Retinal pigment epithelial cell (primary cell): ENCODE results near the gene NUAK1.
A peak's percentile ranks its signal among the peaks of the same experiment; 100 is the strongest.

Experiments
- DNase-seq: peaks from one replicate; pipeline ENCODE4 v3.0.0-alpha.2; 2010; ENCODE audit warnings: low read depth
- H3K4me3 ChIP-seq: 2 replicates; pipeline ENCODE4 v1.5.1; 2011; ENCODE audit warnings: mild to moderate bottlenecking, low read length, control low read depth, moderate library complexity
- TF ChIP-seq, protein P1 (sequence below): conservative IDR thresholded peaks from 2 replicates; pipeline ENCODE4 v1.5.1; 2011; ENCODE audit warnings: low read depth, low read length, control low read depth, inconsistent platforms

The NUAK1 gene

DNA sequence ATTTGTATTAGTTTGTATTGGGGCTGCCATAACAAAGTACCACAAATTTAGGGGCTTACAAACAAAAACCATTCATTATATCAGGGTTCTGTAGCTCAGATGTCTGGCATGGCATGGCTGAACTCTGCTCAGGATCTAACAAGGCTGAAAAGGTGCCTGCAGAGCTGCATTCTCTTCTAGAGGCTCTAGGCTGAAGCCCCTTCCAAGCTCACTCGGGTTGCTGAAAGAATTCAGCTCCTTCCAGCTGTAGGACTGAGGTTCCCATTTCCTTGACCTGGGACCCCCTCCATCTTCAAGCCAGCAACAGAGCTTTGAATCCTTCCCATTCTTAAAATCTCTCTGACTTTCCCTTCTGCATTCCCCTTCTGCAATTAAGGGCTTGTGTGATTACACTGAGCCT, 90.7 kb downstream of the NUAK1 start:
- no peak for DNase-seq
- H3K4me3 ChIP-seq = no peak overlapping the region
- TF ChIP-seq, protein P1, sequence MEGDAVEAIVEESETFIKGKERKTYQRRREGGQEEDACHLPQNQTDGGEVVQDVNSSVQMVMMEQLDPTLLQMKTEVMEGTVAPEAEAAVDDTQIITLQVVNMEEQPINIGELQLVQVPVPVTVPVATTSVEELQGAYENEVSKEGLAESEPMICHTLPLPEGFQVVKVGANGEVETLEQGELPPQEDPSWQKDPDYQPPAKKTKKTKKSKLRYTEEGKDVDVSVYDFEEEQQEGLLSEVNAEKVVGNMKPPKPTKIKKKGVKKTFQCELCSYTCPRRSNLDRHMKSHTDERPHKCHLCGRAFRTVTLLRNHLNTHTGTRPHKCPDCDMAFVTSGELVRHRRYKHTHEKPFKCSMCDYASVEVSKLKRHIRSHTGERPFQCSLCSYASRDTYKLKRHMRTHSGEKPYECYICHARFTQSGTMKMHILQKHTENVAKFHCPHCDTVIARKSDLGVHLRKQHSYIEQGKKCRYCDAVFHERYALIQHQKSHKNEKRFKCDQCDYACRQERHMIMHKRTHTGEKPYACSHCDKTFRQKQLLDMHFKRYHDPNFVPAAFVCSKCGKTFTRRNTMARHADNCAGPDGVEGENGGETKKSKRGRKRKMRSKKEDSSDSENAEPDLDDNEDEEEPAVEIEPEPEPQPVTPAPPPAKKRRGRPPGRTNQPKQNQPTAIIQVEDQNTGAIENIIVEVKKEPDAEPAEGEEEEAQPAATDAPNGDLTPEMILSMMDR = no peak

DNA sequence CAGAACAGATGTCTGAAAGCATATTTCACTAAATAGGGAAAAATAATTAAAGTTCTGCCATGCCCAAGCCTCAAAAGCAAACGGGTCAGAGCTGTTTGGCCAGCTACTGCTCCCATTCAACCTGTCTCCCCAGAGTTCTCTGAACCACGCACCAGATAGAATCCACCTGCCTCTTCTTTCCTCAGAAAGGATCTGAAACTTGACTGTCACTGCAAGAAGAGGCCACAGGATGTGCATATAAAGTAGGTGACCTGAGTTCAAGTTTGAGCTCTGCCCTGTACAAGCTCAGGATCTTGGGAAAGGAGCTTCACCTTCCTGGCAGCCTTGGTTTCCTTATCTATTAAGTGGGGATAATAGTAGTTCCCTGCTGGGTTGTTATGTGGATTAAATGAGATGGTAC, 91.8 kb downstream of the NUAK1 start:
- TF ChIP-seq, protein P1 = no peak
- H3K4me3 ChIP-seq = no peak overlapping the region
- DNase-seq = no peak

DNA sequence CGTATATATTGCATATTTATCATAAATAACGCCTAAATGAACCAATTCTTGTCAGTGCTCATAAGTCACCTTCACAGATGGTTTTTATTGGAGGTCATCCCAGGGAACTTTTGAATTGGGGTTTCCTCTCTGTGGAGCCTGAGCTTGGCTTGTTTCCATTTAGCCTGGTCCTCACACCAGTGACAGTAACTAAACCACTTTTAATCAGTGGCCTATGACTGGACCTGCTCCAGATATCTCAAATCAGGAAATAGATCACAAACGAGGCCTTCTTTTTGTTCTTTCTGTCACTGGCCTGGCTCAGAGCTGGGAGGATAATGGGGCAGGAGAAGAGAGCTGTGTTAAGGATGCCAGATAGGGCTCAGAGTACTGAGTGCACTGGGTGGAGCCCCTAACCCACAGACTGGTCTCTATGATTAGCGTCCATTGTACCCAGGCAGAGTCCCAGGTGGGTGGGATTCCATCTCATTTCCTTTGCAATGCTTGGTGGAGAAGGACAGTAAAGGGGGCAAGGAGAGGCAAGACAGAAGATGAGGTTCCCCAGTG, 92.4 kb downstream of the NUAK1 start:
- no peak overlapping the region for H3K4me3 ChIP-seq
- DNase-seq = no peak
- TF ChIP-seq, protein P1 = no peak

DNA sequence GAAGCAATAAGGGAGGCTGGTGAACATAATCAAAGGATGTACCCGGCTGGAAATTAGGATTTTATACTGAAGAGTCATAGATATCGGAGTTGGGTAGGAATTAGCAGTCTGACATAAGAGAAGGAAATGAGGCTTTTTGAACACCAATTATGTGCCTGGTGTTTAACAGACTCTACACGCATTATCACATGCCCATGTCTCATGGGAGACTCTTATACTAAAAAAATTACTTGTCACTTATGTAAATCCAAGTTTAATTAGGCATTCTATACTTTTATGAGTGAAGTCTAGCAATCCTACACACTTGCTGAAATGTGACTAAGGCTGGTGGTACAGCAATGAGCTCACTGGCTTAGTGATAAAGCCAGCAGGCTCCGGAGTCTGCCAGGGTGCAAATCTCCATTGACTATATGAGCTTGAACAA, 93.5 kb downstream of the NUAK1 start:
- TF ChIP-seq, protein P1 = no peak
- no peak overlapping the region for H3K4me3 ChIP-seq
- DNase-seq = peak; percentile 51

DNA sequence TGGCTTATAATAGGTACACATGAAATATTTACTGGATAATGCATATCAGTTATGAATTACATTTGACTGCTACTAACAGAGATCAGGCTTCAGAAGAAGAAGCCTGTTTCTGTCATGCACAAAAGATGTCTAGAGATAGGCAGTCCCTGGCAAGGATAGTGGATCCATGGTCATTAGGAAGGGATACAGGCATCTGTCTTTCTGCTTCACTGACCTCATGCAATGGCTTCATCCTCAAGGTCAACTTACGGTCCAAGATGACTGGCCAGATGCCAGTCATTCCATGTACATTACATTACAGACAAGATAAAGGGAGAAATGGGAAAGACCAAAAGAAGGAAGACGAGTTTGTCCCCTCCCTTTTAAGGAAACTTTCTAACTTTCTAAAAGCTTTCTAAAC, 94.0 kb downstream of the NUAK1 start:
- TF ChIP-seq, protein P1 = no peak
- no peak for DNase-seq
- H3K4me3 ChIP-seq = no peak overlapping the region

DNA sequence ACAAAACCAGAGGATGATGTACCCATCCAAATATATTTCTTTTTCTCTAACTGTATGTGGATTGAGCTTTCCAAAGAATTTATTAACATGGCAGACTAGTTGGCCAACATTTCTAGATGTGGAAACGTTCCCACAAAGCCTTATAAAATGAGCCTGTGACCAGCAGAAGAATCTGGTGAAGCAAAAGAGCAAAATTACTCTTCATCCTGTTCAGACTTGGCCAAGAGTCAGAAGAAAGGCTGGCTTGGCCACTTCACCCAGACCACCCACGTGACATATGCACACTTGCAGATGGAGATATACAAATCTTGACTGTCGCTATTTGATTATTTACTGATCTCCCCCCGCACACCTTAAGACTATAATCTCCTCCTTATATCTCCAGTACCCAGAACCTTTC, 96.7 kb downstream of the NUAK1 start:
- TF ChIP-seq, protein P1 = no peak
- H3K4me3 ChIP-seq = no peak overlapping the region
- no peak for DNase-seq

DNA sequence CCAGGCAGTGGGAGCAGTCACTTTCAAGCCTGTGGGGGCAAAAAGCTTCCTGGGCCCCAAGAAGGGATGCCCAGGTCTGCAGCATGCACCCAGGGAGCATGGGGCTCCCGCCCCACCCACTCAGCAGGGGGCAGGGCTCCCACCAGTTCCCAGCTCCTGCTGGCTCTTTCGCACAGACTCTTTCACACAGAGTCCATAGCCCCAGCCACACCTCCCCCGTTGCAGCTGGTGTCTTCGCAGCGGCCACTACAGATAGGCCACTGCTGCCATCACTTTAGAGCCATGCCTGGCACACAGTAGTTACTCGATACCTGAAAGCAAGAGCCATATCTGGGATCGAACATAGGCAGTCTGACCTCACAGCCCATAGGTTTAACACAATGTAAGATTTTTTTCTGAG, 98.2 kb downstream of the NUAK1 start:
- DNase-seq = no peak
- TF ChIP-seq, protein P1 = no peak
- no peak overlapping the region for H3K4me3 ChIP-seq
